ENCODE measurements around the gene MTO1.
"Not testable (repeated sequence)": the region's sequence is repeated elsewhere in the genome, so short reads cannot be mapped to it uniquely, and the experiment has no call there.

Gene MTO1

GRCh38 chr6:73461537-73462350, at the start of gene MTO1:
TSS of gene MTO1 (plus strand) at chr6:73461737. CDS start at chr6:73461855, 118 bp downstream.
- DNase-seq: peak; percentile 98

GRCh38 chr6:73413102-73413501, 48.4 kb upstream of the MTO1 start:
- DNase-seq: no peak

DNA sequence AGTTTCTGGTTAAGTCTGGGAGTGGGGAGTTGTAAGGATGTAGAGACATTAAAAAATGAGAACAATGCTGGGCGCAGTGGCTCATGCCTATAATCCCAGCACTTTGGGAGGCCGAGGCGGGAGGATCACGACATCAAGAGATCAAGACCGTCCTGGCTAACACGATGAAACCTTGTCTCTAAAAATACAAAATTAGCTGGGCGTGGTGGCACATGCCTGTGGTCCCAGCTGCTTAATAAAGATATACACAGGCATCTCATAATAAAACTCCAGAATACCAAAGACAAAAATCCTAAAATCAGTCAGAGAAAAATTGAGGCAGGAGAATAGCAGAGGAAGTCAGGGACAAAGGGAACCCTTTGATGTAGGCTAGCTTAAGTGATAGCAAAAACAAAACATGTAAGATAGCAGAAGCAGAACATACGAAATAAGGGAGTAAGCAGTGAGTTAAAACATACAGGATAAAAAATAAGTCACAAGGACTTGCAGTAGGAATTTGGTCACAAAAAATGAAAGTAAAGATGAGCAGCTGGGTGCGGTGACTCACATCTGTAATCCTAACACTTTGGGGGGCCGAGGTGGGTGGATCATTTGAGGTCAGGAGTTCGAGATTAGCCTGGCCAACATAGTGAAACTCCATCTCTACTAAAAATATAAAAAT, 43.3 kb upstream of the MTO1 start:
- no peak for DNase-seq

- DNase-seq: no peak
These were observed 40.0 kb upstream of the MTO1 start for GRCh38 chr6:73421534-73421933.

DNA sequence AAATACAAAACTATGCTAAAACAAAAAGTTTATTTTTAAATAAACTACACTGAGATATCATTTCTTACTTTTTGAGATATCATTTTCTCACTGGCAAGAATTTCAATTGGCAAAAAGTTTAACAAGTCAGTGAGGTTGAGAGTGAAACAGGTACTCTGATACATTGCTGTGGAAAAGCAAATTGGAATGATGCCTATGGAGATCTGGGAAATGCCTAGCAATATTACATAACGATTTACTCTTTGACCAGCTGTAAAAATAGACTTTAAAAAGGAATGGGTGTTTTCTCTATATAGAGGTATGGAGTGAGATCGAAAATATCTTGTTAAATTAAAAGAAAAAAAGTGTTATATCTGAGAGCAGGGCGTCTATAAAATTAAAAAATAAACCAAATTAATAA, 26.3 kb upstream of the MTO1 start:
- no peak for DNase-seq

DNA sequence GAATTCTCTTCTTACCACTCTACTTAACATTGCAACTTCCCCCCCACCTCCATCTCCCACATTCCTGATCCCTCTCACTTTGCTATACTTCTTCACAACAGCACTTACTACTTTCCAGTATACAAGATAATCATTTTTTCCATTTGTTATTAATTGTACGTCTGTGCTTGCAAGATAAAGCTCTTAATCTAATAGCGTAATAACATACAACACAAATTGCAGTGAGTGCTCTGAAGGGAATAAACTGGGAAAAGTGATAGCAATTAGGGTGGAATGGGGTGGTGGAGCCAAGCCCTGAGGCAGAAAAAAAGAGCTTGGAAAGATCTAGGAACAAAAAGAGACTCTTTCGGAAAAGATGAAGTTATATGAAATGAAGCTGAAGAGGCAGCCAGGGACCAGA, 18.0 kb upstream of the MTO1 start:
- DNase-seq: no peak

DNA sequence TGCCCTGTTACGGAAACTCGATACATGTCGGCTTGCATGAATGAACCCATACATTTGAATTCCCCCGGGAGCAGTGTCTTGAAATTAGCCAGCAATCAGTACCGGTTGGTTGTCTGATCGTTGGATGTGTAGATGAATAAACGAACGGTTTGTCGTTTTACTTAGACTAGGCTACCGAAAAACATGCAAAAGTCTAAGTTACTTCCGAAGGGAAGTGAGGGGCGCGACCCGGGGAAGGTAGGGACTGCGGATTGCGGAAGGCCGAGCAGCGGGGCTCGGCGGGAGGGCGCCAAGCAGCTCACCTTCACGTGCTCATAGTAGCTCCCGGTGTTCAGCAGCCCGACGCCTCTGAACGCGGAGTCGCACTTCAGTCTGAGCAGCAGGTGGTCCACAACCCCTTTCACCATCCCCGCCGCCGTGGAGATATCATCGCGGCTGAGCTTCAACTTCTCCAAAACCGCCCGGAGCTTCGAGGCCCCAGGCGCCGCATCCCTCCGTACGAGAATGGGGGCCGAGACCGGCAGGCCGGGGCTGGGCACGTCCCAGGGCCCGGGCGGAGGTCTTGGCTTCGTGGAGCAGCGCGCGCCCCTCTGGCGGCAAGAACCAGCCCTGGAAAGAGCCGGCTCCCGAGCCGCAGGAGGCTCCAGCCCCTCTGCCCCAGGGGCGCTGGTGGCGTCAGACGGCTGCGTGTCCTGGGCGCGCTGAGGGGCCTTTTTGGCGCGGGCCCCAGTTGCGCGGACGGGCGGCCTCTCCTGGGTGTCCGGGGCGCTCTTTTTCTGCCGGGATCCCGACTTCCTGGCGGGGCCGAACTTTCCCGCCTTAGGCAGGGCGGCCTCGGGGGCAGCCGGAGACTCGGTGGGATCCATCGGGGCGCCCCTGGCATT, 10.1 kb upstream of the MTO1 start:
- DNase-seq: peak; percentile 87

DNA sequence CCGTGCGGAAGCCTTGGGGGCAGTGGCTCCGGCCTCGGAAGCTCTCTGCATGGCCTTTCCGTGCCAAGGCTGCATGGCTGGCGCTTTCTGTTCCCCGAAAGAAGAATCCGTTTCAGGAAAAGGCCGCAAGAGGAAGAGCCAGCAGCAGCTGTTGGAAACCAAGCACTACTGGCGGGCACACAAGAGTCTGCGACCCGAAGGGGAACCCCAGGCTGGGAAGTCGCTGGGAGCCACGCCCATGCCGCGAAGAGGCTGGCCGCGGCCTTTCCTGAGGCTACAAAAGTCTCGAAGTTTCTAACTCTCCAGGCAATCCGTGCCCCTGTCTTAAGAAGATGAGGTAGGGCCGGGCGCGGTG, 9.5 kb upstream of the MTO1 start, which contains the start of gene CGAS:
Gene CGAS (minus strand): TSS at position 191 of the 355 bp plus-strand sequence. CDS start 116 bp downstream, at position 75.
- peak; percentile 87 for DNase-seq

GRCh38 chr6:73455865-73456629, 5.5 kb upstream of the MTO1 start:
- no peak for DNase-seq

DNA sequence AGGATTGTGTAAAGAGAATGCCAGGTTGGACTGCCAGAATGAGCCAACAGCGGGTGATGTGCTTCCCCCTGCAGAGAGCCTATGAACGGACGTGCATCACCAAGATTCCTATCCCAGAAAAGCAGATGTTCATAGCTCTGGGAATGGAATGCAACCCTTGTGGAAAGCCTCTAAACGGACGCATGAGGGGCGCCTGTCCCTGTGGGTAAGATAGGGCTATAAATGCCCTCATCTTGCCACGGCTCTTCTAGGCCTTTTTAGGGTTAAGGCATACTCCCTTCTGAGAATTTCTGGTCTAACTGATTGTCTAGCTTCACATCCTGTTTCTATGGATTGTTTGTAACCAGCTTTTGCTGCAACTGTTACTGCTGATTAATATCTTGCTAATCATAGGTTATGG, 2.1 kb upstream of the MTO1 start:
- not testable (repeated sequence) for DNase-seq

DNA sequence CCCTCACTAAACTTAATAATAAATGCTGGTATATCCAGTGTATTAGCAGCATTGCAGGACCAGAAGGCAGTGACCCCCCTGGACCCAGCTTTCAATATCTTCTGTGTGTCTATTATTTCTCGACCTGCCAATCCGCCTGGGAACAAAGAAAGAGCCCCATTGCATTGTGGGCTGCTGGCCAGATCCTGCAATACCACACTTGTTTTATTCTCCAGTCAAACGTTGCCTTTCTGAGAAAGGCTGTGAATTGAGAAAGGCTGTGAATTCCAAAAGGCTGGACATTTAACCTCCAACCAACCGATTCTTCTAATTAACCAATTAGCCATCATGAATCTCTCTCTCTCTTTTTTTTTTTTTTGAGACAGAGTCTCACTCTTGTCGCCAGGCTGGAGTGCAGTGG, 1.5 kb upstream of the MTO1 start:
- DNase-seq: no peak

- no peak for DNase-seq
These were observed 10.3 kb downstream of the MTO1 start for GRCh38 chr6:73471686-73472290.

DNA sequence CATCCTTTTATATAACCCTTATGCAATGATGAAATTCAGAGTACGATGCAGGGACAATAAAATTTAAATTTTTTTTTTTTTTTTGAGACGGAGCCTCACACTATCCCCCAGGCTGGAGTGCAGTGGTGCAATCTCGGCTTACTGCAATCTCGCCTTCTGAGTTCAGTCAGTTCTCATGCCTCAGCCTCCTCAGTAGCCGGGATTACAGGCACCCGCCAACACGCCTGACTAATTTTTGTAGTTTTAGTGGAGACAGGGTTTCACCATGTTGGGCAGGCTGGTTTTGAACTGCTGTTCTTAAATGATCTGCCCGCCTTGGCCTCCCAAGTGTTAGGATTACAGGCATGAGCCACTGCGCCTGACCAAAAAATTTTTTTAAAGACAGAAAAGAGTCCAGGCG, 15.2 kb downstream of the MTO1 start:
- DNase-seq: no peak

GRCh38 chr6:73477407-73477806, 15.9 kb downstream of the MTO1 start:
- no peak for DNase-seq

GRCh38 chr6:73481969-73482368, 20.4 kb downstream of the MTO1 start:
- DNase-seq: no peak

- DNase-seq: no peak
These were observed 22.9 kb downstream of the MTO1 start for GRCh38 chr6:73484438-73484837.

- no peak for DNase-seq
These were observed 25.9 kb downstream of the MTO1 start for GRCh38 chr6:73487473-73487872.

- DNase-seq: no peak
These were observed 29.8 kb downstream of the MTO1 start for GRCh38 chr6:73491377-73491776.

DNA sequence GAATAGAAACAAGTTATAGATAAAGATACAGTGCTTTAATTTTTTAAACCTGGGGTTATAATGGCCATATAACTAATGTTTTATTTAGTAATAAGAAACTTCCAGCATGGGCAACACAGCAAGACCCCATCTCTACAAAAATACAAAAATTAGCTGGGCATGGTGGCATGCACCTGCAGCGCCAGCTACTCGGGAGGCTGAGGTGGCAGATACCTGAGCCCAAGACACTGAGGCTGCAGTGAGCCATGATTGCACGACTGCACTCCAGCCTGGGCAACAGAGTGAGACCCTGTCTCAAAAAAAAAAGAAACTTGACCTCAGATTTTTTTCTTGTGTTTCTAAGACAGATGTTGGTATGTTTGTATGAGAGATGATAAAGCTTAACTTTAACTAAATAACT, 36.4 kb downstream of the MTO1 start:
- DNase-seq: no peak

DNA sequence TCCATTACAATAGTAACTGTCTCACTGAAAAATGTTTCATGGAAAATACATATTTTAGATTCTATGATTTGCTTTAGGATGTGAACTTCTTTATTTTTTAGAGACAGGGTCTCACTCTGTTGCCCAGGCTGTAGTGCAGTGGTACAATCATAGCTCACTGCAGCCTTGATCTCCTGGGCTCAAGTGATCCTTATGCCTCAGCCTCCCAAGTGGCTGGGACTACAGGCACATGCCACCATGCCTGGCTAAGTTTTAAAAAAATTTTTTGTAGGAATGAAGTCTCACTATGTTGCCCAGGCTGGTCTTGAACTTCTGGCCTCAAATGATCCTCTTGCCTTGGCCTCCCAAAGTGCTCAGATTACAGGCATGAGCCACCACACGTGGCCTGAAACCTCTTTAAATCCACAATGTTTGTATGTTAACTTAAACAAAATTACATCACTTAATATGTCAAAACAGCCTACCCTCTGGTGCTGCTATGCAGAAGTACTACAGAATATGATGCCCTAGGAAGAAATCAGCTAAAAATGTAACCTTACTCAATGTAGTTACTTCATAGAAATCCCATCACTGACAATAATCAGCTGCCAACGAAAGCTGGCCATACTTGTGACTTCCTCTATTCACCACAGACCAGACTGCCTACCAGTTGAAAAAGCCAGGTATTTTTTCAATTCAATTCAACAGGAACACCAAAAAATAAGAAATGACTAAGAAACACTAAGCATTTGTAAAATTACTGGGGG, 41.7 kb downstream of the MTO1 start:
- no peak for DNase-seq

GRCh38 chr6:73504160-73504559, 42.6 kb downstream of the MTO1 start:
- DNase-seq: no peak

DNA sequence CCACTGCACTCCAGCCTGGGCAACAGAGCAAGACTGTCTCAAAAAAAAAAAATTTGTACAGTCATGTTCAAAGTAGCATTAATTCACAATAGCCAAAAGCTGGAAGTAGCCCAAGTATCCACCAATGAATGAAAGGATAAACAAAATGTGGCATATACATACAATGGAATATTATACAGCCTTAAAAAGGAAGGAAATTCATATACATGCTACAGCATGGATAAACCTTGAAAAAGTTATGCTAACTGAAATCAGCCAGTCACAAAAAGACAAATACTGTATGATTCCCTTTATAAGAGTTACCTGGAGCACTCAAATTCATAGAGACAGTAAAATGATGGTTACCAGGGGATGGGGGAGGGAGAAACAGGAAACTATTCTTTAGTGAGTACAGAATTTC, 43.6 kb downstream of the MTO1 start:
- no peak for DNase-seq

Data from DMS53 (cell line).